ENCODE results near the gene FZD10. TPM values are rescaled to one million over a fixed set of nuclear protein-coding genes. Genes with fewer than 3 reads are reported as not detected.

The FZD10 gene
- polyA plus RNA-seq, 1 donor (not counting 4 experiments of a cell fraction or from before 2014, with no cell fraction given), result 0.55 TPM

GRCh38 chr12:130127532-130127911, 34.7 kb upstream of the FZD10 start:
- TF ChIP-seq EZH2 (IDR thresholded peaks at IDR 0.05; ENCODE audit: low read length) (no peak), CTCF (optimal IDR thresholded peaks at IDR 0.05 in 1 of 3, IDR thresholded peaks at IDR 0.05 in 1 of 3, conservative IDR thresholded peaks at IDR 0.05 in 1 of 3; ENCODE audit: extremely low read depth in 1 of 3, insufficient read depth in 2 of 3, low read length in 3 of 3) (no peak)
- Histone ChIP-seq H3K4me3 (ENCODE audit: control insufficient read depth in 2 of 3, extremely low read depth in 1 of 3, insufficient read depth in 2 of 3, low read depth in 1 of 3, low read length in 3 of 3) (no peak overlapping the region), H3K79me2 (ENCODE audit: control insufficient read depth, insufficient read depth, low read length) (no peaks in the 10 kb centered on the region), H3K27ac (ENCODE audit: control insufficient read depth, insufficient read depth, low read length) (no peak overlapping the region), H3K4me1 (ENCODE audit: control insufficient read depth, extremely low read depth, insufficient read depth, low read length) (peaks cover 37% of the 10 kb centered on the region), H3K9me1 (ENCODE audit: control insufficient read depth, extremely low read depth, insufficient read depth, low read length) (no peaks in the 10 kb centered on the region), H3K27me3 (ENCODE audit: control insufficient read depth, extremely low read depth, insufficient read depth, low read length) (no peaks in the 10 kb centered on the region), H3K36me3 (ENCODE audit: control insufficient read depth in 2 of 2, extremely low read depth in 1 of 2, insufficient read depth in 2 of 2, low read length in 2 of 2) (no peaks in the 10 kb centered on the region), H3K9me3 (ENCODE audit: control insufficient read depth, low read depth, low read length) (no peaks in the 10 kb centered on the region), H3K4me2 (ENCODE audit: control insufficient read depth, extremely low read depth, insufficient read depth, low read depth, low read length) (no peak overlapping the region), H4K20me1 (ENCODE audit: control insufficient read depth, extremely low read depth, insufficient read depth, low read length) (no peaks in the 10 kb centered on the region), H2AFZ (ENCODE audit: control insufficient read depth, low read length) (no peak overlapping the region), H3K9ac (ENCODE audit: control insufficient read depth, extremely low read depth, insufficient read depth, low read length) (no peak overlapping the region)
- dilution Hi-C loops (cut with MboI; ENCODE audit: extremely low pct_ligation_motif_present, low sequenced_read_pairs), result no loop called here
- no peak for DNase-seq (ENCODE audit: low read depth, low spot score)
- FAIRE-seq, result no peak

- no peaks in the 10 kb centered on the region for H3K9me1 ChIP-seq (ENCODE audit: control insufficient read depth, extremely low read depth, insufficient read depth, low read length)
- DNase-seq (ENCODE audit: low read depth, low spot score) (no peak), FAIRE-seq (peak; percentile 74)
- H3K79me2 ChIP-seq (ENCODE audit: control insufficient read depth, insufficient read depth, low read length), result no peaks in the 10 kb centered on the region
- no peaks in the 10 kb centered on the region for H4K20me1 ChIP-seq (ENCODE audit: control insufficient read depth, extremely low read depth, insufficient read depth, low read length)
- H3K9ac ChIP-seq (ENCODE audit: control insufficient read depth, extremely low read depth, insufficient read depth, low read length), result peak overlapping the region; percentile 2
- H3K36me3 ChIP-seq (ENCODE audit: control insufficient read depth in 2 of 2, extremely low read depth in 1 of 2, insufficient read depth in 2 of 2, low read length in 2 of 2), result no peaks in the 10 kb centered on the region
- no peak overlapping the region for H2AFZ ChIP-seq (ENCODE audit: control insufficient read depth, low read length)
- peaks cover 40% of the 10 kb centered on the region for H3K4me1 ChIP-seq (ENCODE audit: control insufficient read depth, extremely low read depth, insufficient read depth, low read length)
- H3K27me3 ChIP-seq (ENCODE audit: control insufficient read depth, extremely low read depth, insufficient read depth, low read length), result no peaks in the 10 kb centered on the region
- H3K4me3 ChIP-seq (ENCODE audit: control insufficient read depth in 2 of 3, extremely low read depth in 1 of 3, insufficient read depth in 2 of 3, low read depth in 1 of 3, low read length in 3 of 3), result no peak overlapping the region
- peak overlapping the region; percentile 10 for H3K27ac ChIP-seq (ENCODE audit: control insufficient read depth, insufficient read depth, low read length)
- no peaks in the 10 kb centered on the region for H3K9me3 ChIP-seq (ENCODE audit: control insufficient read depth, low read depth, low read length)
- no peak overlapping the region for H3K4me2 ChIP-seq (ENCODE audit: control insufficient read depth, extremely low read depth, insufficient read depth, low read depth, low read length)
- TF ChIP-seq CTCF (optimal IDR thresholded peaks at IDR 0.05 in 1 of 3, IDR thresholded peaks at IDR 0.05 in 1 of 3, conservative IDR thresholded peaks at IDR 0.05 in 1 of 3; ENCODE audit: extremely low read depth in 1 of 3, insufficient read depth in 2 of 3, low read length in 3 of 3) (no peak), EZH2 (IDR thresholded peaks at IDR 0.05; ENCODE audit: low read length) (no peak)
- dilution Hi-C loops (cut with MboI; ENCODE audit: extremely low pct_ligation_motif_present, low sequenced_read_pairs), result no loop called here
Measured at GRCh38 chr12:130127912-130128789, 34.1 kb upstream of the FZD10 start.

Measured in keratinocyte (primary cell).